ENCODE data around the gene CCDC149. TPM values are rescaled to one million over a fixed set of nuclear protein-coding genes. Genes with fewer than 3 reads are reported as not detected.
"Not testable (repeated sequence)": the region's sequence is repeated elsewhere in the genome, so short reads cannot be mapped to it uniquely, and the experiment has no call there.

The CCDC149 gene
- total RNA-seq, 8 experiments from 2014 or later = 0.81 to 15.5 (median 7.3) TPM

- H3K4me1 ChIP-seq (replicated peaks in 1 of 2) = peaks cover 5% of the 10 kb centered on the region in 2 donors
- WGBS, 10 experiments = 38 to 100% (median 86%) methylated on average over 1 of the region's 1 CpG; no CpG with 5 or more reads in 5 of the 10 experiments
- no peak overlapping the region for H3K4me3 ChIP-seq
- peak in 1 of 8 experiments; percentile 10 for ATAC-seq (replicated peaks in 6 of 8)
- no peak overlapping the region for H3K27ac ChIP-seq
- in situ Hi-C loops (cut with MboI; ENCODE audit: low pct_unique_long_range_greater_than_20kb in 2 of 9, low sequenced_read_pairs in 9 of 9, unreplicated experiment in 9 of 9) = no loop called here
Observed at GRCh38 chr4:24910499-24910898, 2.3 kb downstream of the CCDC149 start.

DNA sequence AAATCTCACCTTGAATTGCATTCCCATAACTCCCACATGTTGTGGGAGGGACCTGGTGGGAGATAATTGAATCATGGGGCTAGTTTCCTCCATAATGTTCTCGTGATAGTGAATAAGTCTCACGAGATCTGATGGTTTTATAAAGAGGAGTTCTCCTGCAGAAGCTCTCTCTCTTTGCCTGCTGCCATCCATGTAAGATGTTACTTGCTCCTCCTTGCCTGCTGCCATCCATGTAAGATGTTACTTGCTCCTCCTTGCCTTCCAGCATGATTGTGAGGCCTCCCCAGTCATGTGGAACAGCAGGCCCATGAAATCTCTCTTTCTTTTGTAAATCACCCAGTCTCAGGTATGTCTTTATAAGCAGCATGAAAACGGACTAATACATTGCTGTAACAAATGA, 3.2 kb downstream of the CCDC149 start:
- H3K27ac ChIP-seq; in situ Hi-C loops (cut with MboI; ENCODE audit: low pct_unique_long_range_greater_than_20kb in 2 of 9, low sequenced_read_pairs in 9 of 9, unreplicated experiment in 9 of 9); ATAC-seq (replicated peaks in 6 of 8); H3K4me3 ChIP-seq; H3K4me1 ChIP-seq (replicated peaks in 1 of 2): not testable (repeated sequence)
- WGBS, 10 experiments = 39 to 100% (median 77%) methylated on average over 1 to 3 of the region's 3 CpGs; no CpG with 5 or more reads in 4 of the 10 experiments

GRCh38 chr4:24897639-24898038, 15.2 kb downstream of the CCDC149 start:
- H3K4me1 ChIP-seq (replicated peaks in 1 of 2) = no peaks in the 10 kb centered on the region
- 0 to 100% (median 80%) methylated on average over 1 to 5 of the region's 6 CpGs; no CpG with 5 or more reads in 2 of the 10 experiments for WGBS, 10 experiments
- no peak for ATAC-seq (replicated peaks in 6 of 8)
- no peak overlapping the region for H3K4me3 ChIP-seq
- in situ Hi-C loops (cut with MboI; ENCODE audit: low pct_unique_long_range_greater_than_20kb in 2 of 9, low sequenced_read_pairs in 9 of 9, unreplicated experiment in 9 of 9) = no loop called here
- no peak overlapping the region for H3K27ac ChIP-seq

DNA sequence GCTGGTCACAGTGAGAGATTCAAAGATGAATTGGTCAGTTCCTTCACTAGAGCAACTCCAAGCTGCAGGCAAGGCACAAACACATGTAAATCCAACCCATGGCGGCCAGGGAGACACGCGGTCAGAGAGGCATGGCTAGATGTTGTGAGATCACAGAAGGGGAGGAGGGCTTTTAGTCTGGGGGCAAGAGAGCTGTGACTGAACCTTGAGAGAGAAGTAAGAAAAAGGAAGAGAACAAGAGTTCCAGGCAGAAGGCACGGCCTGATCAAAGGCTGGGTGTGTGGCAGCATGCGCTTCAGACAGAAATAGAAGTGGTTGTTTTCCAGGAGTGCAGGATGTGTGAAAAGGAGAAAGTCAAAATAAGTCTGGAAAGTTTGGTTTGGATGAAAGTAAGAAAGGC, 15.9 kb downstream of the CCDC149 start:
- ATAC-seq (replicated peaks in 6 of 8) = no peak
- in situ Hi-C loops (cut with MboI; ENCODE audit: low pct_unique_long_range_greater_than_20kb in 2 of 9, low sequenced_read_pairs in 9 of 9, unreplicated experiment in 9 of 9) = no loop called here
- no peak overlapping the region for H3K4me3 ChIP-seq
- H3K4me1 ChIP-seq (replicated peaks in 1 of 2) = no peaks in the 10 kb centered on the region
- no peak overlapping the region for H3K27ac ChIP-seq
- 67 to 86% (median 82%) methylated on average over 1 to 5 of the region's 5 CpGs; no CpG with 5 or more reads in 5 of the 10 experiments for WGBS, 10 experiments

GRCh38 chr4:24896056-24896455, 16.8 kb downstream of the CCDC149 start:
- H3K4me3 ChIP-seq = no peak overlapping the region
- H3K27ac ChIP-seq = no peak overlapping the region
- WGBS, 10 experiments = 33 to 100% (median 80%) methylated on average over 1 to 3 of the region's 3 CpGs; no CpG with 5 or more reads in 1 of the 10 experiments
- no peak for ATAC-seq (replicated peaks in 6 of 8)
- H3K4me1 ChIP-seq (replicated peaks in 1 of 2) = no peaks in the 10 kb centered on the region
- in situ Hi-C loops (cut with MboI; ENCODE audit: low pct_unique_long_range_greater_than_20kb in 2 of 9, low sequenced_read_pairs in 9 of 9, unreplicated experiment in 9 of 9) = no loop called here

DNA sequence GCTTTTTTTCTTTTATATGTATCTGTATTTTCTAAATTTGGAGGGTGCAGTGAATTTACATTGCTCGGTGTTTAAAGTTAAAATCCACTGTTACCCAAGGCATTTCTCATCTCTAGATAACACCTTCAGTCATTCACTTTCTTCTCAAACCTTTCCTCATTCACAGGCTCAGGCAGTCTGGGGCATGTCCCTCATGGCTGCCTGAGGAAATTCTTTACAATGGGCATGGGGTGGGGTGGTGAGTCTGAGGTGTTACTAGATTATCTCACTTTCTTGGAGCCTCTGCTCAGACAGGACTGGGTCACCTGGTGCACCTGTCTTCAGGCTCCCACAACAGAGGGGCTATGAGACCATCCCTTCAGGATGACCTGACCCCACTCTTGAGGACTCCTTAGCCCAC, 17.4 kb downstream of the CCDC149 start:
- WGBS, 10 experiments = 11 to 88% (median 40%) methylated on average over 1 of the region's 1 CpG; no CpG with 5 or more reads in 3 of the 10 experiments
- no peak overlapping the region for H3K27ac ChIP-seq
- H3K4me3 ChIP-seq = no peak overlapping the region
- in situ Hi-C loops (cut with MboI; ENCODE audit: low pct_unique_long_range_greater_than_20kb in 2 of 9, low sequenced_read_pairs in 9 of 9, unreplicated experiment in 9 of 9) = no loop called here
- H3K4me1 ChIP-seq (replicated peaks in 1 of 2) = no peaks in the 10 kb centered on the region
- no peak for ATAC-seq (replicated peaks in 6 of 8)

DNA sequence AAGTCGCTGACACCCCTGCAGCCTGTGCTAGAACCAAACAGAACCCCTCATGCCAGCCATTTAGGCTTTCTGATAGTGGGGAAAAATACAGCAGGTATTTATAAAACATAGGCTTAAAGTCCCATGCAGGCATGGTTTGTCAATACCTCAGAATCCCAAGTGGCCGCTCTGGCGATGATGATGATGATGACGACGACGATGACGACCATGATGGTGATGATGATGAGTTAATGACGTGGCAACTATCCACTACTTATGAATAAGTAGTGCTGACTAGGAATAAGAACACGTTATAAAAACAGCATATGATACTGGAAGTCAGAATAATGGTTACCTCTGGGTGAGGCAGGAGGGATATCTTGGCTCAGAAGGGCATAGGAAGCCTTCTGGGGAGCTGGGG, 18.0 kb downstream of the CCDC149 start:
- H3K4me1 ChIP-seq (replicated peaks in 1 of 2) = no peaks in the 10 kb centered on the region
- in situ Hi-C loops (cut with MboI; ENCODE audit: low pct_unique_long_range_greater_than_20kb in 2 of 9, low sequenced_read_pairs in 9 of 9, unreplicated experiment in 9 of 9) = no loop called here
- H3K4me3 ChIP-seq = no peak overlapping the region
- no peak for ATAC-seq (replicated peaks in 6 of 8)
- H3K27ac ChIP-seq = no peak overlapping the region
- WGBS, 10 experiments = 75 to 94% (median 90%) methylated on average over 2 to 9 of the region's 9 CpGs; no CpG with 5 or more reads in 3 of the 10 experiments

GRCh38 chr4:24894243-24894642, 18.6 kb downstream of the CCDC149 start:
- Histone ChIP-seq H3K27ac (no peak overlapping the region), H3K4me3 (no peak overlapping the region), H3K4me1 (replicated peaks in 1 of 2) (no peaks in the 10 kb centered on the region)
- WGBS, 10 experiments = 29 to 100% (median 100%) methylated on average over 1 of the region's 1 CpG; no CpG with 5 or more reads in 7 of the 10 experiments
- peak in 2 of 8 experiments; percentile 72 to 80 for ATAC-seq (replicated peaks in 6 of 8)
- in situ Hi-C loops (cut with MboI; ENCODE audit: low pct_unique_long_range_greater_than_20kb in 2 of 9, low sequenced_read_pairs in 9 of 9, unreplicated experiment in 9 of 9) = no loop called here

GRCh38 chr4:24892778-24893177, 20.1 kb downstream of the CCDC149 start:
- H3K27ac ChIP-seq = no peak overlapping the region
- in situ Hi-C loops (cut with MboI; ENCODE audit: low pct_unique_long_range_greater_than_20kb in 2 of 9, low sequenced_read_pairs in 9 of 9, unreplicated experiment in 9 of 9) = no loop called here
- H3K4me3 ChIP-seq = no peak overlapping the region
- WGBS, 10 experiments = 0 to 100% (median 44%) methylated on average over 1 to 2 of the region's 2 CpGs; no CpG with 5 or more reads in 3 of the 10 experiments
- no peak for ATAC-seq (replicated peaks in 6 of 8)
- no peaks in the 10 kb centered on the region for H3K4me1 ChIP-seq (replicated peaks in 1 of 2)

DNA sequence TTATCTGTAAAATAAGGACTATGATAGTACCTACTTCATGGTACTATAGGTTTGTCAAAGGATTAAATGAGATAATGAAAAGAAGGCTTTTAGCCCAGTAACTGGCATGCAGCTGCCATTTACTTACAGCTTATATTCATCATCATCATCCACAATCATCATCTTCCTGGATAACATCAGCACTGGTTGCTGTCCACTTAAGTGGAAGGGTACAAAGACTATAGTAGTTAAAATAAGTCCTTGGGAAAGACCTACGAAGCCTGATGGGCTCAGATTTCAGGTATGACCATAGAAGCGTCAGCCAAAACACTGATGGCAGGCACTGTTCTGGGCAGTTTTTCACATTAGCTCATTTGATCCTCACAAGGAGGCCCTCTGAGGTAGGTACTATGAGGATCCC, 20.6 kb downstream of the CCDC149 start:
- ATAC-seq (replicated peaks in 6 of 8) = no peak
- no peaks in the 10 kb centered on the region for H3K4me1 ChIP-seq (replicated peaks in 1 of 2)
- in situ Hi-C loops (cut with MboI; ENCODE audit: low pct_unique_long_range_greater_than_20kb in 2 of 9, low sequenced_read_pairs in 9 of 9, unreplicated experiment in 9 of 9) = no loop called here
- H3K27ac ChIP-seq = no peak overlapping the region
- no peak overlapping the region for H3K4me3 ChIP-seq
- 65 to 100% (median 100%) methylated on average over 1 to 2 of the region's 2 CpGs; no CpG with 5 or more reads in 3 of the 10 experiments for WGBS, 10 experiments

GRCh38 chr4:24890561-24891126, 22.2 kb downstream of the CCDC149 start:
- Histone ChIP-seq H3K27ac (no peak overlapping the region), H3K4me3 (no peak overlapping the region), H3K4me1 (replicated peaks in 1 of 2) (no peaks in the 10 kb centered on the region)
- in situ Hi-C loops (cut with MboI; ENCODE audit: low pct_unique_long_range_greater_than_20kb in 2 of 9, low sequenced_read_pairs in 9 of 9, unreplicated experiment in 9 of 9) = no loop called here
- WGBS, 10 experiments = 58 to 100% (median 92%) methylated on average over 1 to 6 of the region's 6 CpGs; no CpG with 5 or more reads in 1 of the 10 experiments
- ATAC-seq (replicated peaks in 6 of 8) = no peak

GRCh38 chr4:24889991-24890390, 22.9 kb downstream of the CCDC149 start:
- no peak for ATAC-seq (replicated peaks in 6 of 8)
- no peak overlapping the region for H3K4me3 ChIP-seq
- no peaks in the 10 kb centered on the region for H3K4me1 ChIP-seq (replicated peaks in 1 of 2)
- in situ Hi-C loops (cut with MboI; ENCODE audit: low pct_unique_long_range_greater_than_20kb in 2 of 9, low sequenced_read_pairs in 9 of 9, unreplicated experiment in 9 of 9) = no loop called here
- WGBS, 10 experiments = 33 to 100% (median 86%) methylated on average over 1 to 3 of the region's 3 CpGs; no CpG with 5 or more reads in 1 of the 10 experiments
- no peak overlapping the region for H3K27ac ChIP-seq

GRCh38 chr4:24888475-24889344, 24.1 kb downstream of the CCDC149 start:
- WGBS, 10 experiments = 60 to 100% (median 79%) methylated on average over 1 to 8 of the region's 8 CpGs
- in situ Hi-C loops (cut with MboI; ENCODE audit: low pct_unique_long_range_greater_than_20kb in 2 of 9, low sequenced_read_pairs in 9 of 9, unreplicated experiment in 9 of 9) = no loop called here
- no peak overlapping the region for H3K27ac ChIP-seq
- ATAC-seq (replicated peaks in 6 of 8) = peak in 3 of 8 experiments; percentile 86 to 97 (median 94)
- no peaks in the 10 kb centered on the region for H3K4me1 ChIP-seq (replicated peaks in 1 of 2)
- H3K4me3 ChIP-seq = no peak overlapping the region
